GM12801 (cell line): Measurements from ENCODE around the gene TPI1.

ENCODE experiments used
- TF ChIP-seq, protein P1 (sequence below): IDR thresholded peaks from one replicate; pipeline ENCODE4 v1.5.1; 2011; ENCODE audit warnings: control low read depth; ENCODE audit not compliant: insufficient read length; ENCODE audit errors: extremely low read depth

TPI1 gene

DNA sequence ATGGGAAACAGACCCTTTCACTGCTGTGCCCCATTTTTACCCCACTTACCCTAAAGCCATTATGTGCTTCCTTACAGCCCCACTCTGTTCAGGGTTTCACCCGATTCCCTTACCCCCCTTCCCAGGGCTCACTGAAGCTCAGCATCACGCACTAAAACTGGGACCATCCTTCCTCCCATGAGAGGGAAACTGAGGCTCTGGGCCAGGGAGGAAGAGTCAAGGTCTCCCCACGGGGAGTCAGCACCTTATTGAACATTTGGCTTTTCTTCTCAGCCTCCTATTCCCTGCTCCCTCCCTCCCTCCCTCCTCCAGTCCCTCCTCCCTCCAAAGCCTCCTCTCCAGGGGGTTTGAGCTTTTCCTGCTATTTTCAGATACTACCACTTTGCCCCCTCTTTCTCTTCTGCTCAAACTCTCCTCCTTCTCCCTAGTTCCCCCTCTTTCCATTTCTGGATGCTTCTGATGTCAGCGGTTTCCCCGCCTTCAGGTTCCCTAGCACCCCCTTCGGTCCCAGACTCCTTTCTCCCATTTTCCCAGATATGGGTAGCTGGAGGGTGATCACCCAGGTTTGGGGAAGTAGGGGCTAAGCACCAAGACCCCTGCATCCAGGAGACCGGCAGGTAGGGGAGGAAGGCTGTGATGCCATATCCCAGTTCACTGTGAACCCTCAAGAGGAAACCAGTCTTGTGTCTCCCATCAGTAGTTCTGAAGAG, 44.8 kb upstream of the TPI1 start:
- TF ChIP-seq, protein P1, sequence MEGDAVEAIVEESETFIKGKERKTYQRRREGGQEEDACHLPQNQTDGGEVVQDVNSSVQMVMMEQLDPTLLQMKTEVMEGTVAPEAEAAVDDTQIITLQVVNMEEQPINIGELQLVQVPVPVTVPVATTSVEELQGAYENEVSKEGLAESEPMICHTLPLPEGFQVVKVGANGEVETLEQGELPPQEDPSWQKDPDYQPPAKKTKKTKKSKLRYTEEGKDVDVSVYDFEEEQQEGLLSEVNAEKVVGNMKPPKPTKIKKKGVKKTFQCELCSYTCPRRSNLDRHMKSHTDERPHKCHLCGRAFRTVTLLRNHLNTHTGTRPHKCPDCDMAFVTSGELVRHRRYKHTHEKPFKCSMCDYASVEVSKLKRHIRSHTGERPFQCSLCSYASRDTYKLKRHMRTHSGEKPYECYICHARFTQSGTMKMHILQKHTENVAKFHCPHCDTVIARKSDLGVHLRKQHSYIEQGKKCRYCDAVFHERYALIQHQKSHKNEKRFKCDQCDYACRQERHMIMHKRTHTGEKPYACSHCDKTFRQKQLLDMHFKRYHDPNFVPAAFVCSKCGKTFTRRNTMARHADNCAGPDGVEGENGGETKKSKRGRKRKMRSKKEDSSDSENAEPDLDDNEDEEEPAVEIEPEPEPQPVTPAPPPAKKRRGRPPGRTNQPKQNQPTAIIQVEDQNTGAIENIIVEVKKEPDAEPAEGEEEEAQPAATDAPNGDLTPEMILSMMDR: no peak

DNA sequence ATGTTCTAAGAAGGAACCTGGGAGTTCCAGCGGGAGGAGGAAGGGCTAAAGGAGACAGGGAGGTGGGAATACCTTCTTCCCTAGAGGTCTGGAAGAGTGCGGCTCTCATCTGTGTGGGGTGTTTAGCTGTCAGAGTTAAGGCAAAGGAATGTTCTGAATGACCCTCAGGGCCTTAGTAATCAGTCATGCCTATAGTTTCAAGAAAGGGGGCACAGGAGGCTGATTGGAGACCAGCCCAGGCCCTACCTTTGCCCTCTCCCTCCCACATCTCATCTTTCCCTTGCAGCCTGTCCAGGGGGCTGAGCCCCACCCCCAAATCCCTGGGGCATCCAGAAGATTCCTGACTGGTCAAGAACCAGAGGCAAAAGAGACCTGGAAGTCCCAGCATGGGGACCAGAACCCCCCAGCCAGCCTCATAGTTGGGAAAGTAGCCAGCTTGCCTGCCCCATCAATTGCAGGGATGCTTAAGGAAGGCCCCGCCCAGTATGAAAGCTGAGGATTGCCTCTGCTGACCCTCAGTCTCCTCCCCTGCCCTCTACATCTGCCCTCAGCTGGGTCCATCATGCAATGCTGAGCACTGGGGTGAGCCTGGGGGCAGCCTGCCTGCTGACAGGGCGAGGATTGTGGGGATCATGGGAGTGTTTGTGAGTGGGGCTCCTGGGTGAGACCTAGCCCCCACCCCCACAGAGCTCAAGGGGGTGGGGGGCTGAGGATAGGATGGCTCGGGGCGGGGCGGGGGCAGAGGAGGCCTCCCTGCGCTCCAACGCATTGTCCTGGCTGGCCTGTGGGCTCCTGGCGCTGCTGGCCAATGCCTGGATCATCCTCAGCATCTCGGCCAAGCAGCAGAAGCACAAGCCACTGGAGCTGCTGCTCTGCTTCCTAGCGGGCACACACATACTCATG, 43.9 kb upstream of the TPI1 start:
- TF ChIP-seq, protein P1: no peak

DNA sequence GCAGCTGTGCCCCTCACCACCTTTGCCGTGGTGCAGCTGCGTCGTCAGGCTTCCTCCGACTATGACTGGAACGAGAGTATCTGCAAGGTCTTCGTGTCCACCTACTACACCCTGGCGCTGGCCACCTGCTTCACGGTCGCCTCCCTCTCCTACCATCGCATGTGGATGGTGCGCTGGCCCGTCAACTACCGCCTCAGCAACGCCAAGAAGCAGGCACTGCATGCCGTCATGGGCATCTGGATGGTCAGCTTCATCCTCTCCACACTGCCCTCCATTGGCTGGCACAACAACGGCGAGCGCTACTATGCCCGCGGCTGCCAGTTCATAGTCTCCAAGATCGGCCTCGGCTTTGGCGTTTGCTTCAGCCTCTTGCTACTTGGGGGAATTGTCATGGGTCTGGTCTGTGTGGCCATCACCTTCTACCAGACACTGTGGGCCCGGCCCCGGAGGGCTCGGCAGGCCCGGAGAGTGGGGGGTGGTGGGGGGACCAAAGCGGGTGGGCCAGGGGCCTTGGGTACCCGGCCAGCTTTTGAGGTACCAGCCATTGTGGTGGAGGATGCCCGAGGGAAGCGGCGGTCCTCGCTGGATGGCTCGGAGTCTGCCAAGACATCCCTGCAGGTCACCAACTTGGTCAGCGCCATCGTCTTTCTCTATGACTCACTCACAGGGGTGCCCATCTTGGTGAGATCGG, 43.1 kb upstream of the TPI1 start:
- TF ChIP-seq, protein P1: no peak

DNA sequence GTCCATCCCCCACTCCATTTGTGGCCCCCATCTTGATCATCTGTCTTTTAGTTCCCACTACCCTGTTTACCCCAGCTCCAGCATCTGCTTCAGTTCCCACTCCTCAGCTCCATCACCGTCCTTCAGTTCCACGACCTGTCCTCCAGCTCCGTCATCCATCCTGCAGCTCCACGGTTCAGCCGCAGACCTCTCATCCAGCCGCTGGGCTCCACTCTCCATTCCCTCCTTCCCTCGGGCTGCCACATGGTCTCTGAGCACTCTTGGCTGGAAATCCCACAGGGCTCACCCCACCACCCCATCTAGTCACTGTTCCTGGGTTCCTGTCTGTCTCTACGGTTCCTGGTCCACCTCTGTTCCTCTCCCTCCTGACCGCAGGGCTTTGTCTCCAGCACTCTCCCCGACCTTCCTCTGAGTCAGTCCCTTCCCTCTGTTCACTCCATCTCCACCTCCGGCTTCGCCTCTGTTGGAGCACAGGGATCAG, 42.4 kb upstream of the TPI1 start:
- TF ChIP-seq, protein P1: no peak

DNA sequence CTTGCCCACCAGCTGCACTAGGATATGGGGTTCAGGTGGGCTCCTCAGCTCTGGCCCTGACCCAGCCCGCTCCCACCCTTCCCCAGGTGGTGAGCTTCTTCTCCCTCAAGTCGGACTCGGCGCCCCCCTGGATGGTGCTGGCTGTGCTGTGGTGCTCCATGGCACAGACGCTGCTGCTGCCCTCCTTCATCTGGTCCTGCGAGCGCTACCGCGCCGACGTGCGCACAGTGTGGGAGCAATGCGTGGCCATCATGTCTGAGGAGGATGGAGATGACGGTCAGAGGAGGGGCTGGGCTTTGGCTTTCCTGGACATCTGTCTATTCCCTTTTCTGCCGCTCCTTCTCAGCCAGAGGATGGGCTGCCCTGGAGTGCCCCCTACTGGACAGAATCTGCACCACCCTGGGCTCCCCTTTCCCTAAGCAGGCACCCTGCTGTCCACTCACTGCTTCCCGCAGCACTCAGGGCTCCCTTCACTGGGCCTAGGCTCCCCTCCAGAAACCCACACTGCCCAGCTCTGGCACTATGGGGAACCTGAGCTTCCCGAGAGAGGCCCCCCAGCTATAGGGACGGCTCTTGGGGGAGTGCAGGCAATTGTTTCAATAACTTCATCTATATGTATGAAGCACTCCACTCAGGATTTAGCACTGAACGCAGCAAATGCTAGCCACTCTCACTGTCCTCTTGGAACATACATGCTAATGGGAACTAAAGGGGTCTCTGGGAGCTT, 41.8 kb upstream of the TPI1 start:
- TF ChIP-seq, protein P1: peak; percentile 9

DNA sequence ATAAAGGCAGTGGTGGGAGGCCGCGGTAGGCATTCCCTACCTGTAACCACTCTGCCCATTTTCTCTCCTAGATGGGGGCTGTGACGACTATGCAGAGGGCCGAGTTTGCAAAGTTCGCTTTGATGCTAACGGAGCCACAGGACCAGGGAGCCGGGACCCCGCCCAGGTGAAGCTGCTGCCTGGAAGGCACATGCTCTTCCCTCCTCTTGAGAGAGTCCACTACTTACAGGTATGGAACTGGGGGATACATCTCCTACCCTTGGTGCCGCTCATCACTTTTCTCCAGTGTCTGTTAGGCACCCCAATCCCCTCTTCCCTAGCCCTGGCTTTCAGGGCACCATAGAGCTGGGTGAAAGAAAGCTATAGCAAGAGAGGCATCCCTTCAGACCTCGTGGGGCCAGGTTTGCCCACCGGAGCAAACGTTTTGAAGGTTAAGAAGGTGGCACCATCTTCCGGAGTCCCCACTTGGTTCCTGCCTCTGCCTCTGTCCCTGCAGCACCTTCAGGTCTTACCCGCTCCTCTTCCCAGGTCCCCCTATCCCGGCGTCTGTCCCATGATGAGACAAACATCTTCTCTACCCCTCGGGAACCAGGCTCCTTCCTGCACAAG, 41.1 kb upstream of the TPI1 start:
- TF ChIP-seq, protein P1: no peak
